Activated CD8-positive, alpha-beta memory T cell treated with anti-CD3 and anti-CD28 coated beads, Interleukin-2, amount 50 U/mL, for 1 hour (primary cell): ENCODE data around the gene IL26.

Experiments
- DNase-seq: peaks from one replicate; pipeline ENCODE4 v3.0.0-alpha.2; 2020; ENCODE audit errors: extremely low read depth

IL26 gene

DNA sequence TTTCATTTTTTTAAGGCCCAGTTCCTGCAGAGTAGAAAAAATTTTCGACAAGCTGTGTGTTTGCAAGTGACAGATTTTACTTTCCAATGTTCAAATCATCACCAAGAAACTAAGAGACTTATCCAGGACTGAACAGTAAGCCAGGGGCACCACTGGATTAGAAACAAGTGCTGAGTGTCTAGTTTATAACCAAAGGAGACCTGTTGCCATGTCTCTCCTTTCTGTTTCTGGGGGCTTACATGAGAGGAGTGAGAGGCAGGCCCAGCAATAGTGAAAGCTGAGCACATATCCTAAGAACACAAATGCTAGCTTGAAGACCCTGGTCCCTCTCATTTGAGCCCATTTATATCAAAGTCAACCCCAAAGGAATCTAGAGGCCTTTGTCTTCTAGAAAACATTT, 69.0 kb downstream of the IL26 start:
- no peak for DNase-seq

DNA sequence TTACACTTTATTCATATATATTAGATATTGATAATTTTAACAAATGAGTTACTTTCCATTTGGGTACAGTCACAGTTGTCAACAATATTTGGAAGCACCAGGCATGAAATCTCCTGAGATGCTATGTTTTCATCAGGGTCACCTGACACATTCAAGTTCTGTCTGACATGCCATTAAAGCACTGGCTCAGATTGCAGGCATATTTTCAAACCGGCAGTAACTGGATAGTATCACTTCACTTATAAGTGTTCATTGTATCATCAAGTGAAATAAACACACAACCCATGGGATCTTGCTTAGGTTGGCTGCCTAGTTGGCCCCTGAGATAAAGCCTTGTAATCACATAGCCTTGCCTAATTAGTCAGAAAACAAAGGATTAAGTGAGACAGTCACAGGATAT, 70.8 kb downstream of the IL26 start:
- no peak for DNase-seq
